IMR-90 (cell line): ENCODE results near the gene SLC38A8.

Experiments used
- MAZ ChIP-seq: IDR thresholded peaks from 2 replicates; pipeline ENCODE4 v1.6.1; 2012; ENCODE audit warnings: low read depth, mild to moderate bottlenecking, low read length, improper control_type of control experiment, moderate library complexity, borderline replicate concordance
- POLR2A ChIP-seq: IDR thresholded peaks from 2 replicates; pipeline ENCODE4 v1.6.1; 2012; ENCODE audit warnings: mild to moderate bottlenecking, low read depth, low read length
- RCOR1 ChIP-seq: IDR thresholded peaks from 2 replicates; pipeline ENCODE4 v1.6.1; 2012; ENCODE audit warnings: mild to moderate bottlenecking, low read length, improper control_type of control experiment; ENCODE audit not compliant: insufficient replicate concordance
- TF ChIP-seq, protein P1 (sequence below): conservative IDR thresholded peaks from 2 replicates; pipeline ENCODE4 v1.5.1; 2012; ENCODE audit warnings: mild to moderate bottlenecking, low read depth, low read length, improper control_type of control experiment
- TF ChIP-seq, protein P2 (sequence below): fragments of 150-350 bp; IDR thresholded peaks from 2 replicates; pipeline ENCODE4 v1.6.1; 2017; ENCODE audit warnings: mild to moderate bottlenecking, antibody characterized with exemption, low read length, low read depth

DNA sequence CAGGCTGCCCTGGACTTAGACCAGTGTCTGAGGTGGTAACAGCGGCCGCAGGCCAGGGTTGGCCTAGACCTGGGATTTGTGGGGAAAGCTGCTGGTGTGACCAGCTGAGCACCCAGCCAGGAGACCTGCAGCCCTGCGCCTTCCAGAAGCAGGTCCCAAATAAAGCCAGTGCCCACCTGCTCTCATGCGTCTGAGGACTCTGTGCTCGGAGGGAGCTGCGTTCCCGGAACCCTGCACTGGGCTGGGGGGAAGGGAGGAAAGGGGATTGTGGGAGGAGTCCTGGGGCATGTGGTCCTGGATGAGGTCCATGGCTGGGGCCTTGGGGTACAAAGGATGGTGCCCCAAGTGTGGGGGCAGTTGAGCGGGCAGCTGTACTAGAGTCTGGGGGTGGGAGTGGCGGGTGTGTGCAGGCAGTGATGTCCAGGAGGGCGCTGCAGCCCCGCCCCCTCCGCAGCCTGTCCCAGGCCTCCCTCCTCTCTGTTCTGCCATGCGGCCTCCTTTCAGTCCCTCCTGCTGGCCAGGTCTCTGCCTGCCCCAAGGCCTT is 76.4 kb downstream of the SLC38A8 start:
- TF ChIP-seq, protein P1, sequence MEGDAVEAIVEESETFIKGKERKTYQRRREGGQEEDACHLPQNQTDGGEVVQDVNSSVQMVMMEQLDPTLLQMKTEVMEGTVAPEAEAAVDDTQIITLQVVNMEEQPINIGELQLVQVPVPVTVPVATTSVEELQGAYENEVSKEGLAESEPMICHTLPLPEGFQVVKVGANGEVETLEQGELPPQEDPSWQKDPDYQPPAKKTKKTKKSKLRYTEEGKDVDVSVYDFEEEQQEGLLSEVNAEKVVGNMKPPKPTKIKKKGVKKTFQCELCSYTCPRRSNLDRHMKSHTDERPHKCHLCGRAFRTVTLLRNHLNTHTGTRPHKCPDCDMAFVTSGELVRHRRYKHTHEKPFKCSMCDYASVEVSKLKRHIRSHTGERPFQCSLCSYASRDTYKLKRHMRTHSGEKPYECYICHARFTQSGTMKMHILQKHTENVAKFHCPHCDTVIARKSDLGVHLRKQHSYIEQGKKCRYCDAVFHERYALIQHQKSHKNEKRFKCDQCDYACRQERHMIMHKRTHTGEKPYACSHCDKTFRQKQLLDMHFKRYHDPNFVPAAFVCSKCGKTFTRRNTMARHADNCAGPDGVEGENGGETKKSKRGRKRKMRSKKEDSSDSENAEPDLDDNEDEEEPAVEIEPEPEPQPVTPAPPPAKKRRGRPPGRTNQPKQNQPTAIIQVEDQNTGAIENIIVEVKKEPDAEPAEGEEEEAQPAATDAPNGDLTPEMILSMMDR = no peak
- TF ChIP-seq, protein P2, sequence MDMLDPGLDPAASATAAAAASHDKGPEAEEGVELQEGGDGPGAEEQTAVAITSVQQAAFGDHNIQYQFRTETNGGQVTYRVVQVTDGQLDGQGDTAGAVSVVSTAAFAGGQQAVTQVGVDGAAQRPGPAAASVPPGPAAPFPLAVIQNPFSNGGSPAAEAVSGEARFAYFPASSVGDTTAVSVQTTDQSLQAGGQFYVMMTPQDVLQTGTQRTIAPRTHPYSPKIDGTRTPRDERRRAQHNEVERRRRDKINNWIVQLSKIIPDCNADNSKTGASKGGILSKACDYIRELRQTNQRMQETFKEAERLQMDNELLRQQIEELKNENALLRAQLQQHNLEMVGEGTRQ = no peak
- TF ChIP-seq POLR2A (no peak), RCOR1 (no peak), MAZ (no peak)
